SK-N-SH (cell line): ENCODE results near the gene PEX26. TPM values are rescaled to one million over a fixed set of nuclear protein-coding genes. Genes with fewer than 3 reads are reported as not detected.

Experiments used
- CTCF ChIA-PET: fragments of 300-600, 350-600 bp; formaldehyde crosslinking; extraction: SDS; loops from one replicate; lab custom pipeline; 2021; lab: Yijun Ruan, JAX
- POLR2A ChIA-PET: fragments of 350-600 bp; sonication (Branson Sonifier 250); formaldehyde crosslinking; extraction: SDS; loops from one replicate; lab custom pipeline; 2020; ENCODE audit warnings: antibody characterized with exemption, inconsistent platforms; lab: Yijun Ruan, JAX
- DNase-seq: peaks from one replicate; pipeline ENCODE4 v3.0.0; 2012
- H2AFZ ChIP-seq: fragments of 200-600 bp; sonication (generic); 2 replicates; pipeline ENCODE4 v1.8.1; 2016; ENCODE audit warnings: antibody characterized with exemption, mild to moderate bottlenecking, low read depth
- H3F3A ChIP-seq: fragments of 200-600 bp; sonication (generic); replicated peaks from 2 replicates; pipeline ENCODE3; 2016; ENCODE audit warnings: antibody characterized with exemption, mild to moderate bottlenecking; ENCODE audit not compliant: insufficient read depth
- H3K27ac ChIP-seq, 2 experiments: fragments of 200-500 bp in 1 of 2; fragments of 200-600 bp in 1 of 2; sonication (Bioruptor generic) in 1 of 2; sonication (generic), shearing (Covaris generic) in 1 of 2; 2 replicates each; pipeline versions ENCODE4 v1.5.1 to v1.6.1; 2014 to 2016; ENCODE audit warnings: low read depth in 2 of 2, inconsistent platforms in 1 of 2, low read length in 1 of 2, mild to moderate bottlenecking in 1 of 2, mixed read lengths in 1 of 2
- H3K27me3 ChIP-seq: fragments of 200-600 bp; sonication (generic), shearing (Covaris generic); 2 replicates; pipeline ENCODE4 v1.6.1; 2016; ENCODE audit warnings: mixed run types; ENCODE audit not compliant: insufficient read depth
- H3K36me3 ChIP-seq, 2 experiments: fragments of 200-500 bp in 1 of 2; fragments of 200-600 bp in 1 of 2; sonication (Bioruptor generic) in 1 of 2; sonication (generic) in 1 of 2; replicated peaks in 1 of 2; 2 replicates each; pipeline versions ENCODE3 to v1.5.1; 2014 to 2016; ENCODE audit warnings: low read length in 1 of 2, mild to moderate bottlenecking in 1 of 2; ENCODE audit not compliant: insufficient read depth in 2 of 2, control insufficient read depth in 1 of 2
- H3K4me1 ChIP-seq, 2 experiments: fragments of 200-500 bp in 1 of 2; fragments of 200-600 bp in 1 of 2; sonication (Bioruptor generic) in 1 of 2; sonication (generic), shearing (Covaris generic) in 1 of 2; 2 replicates each; pipeline versions ENCODE4 v1.5.1 to v1.6.1; 2014 to 2016; ENCODE audit warnings: low read depth in 1 of 2, low read length in 1 of 2, mixed run types in 1 of 2; ENCODE audit not compliant: insufficient read depth in 2 of 2, control insufficient read depth in 1 of 2
- H3K4me2 ChIP-seq: fragments of 200-600 bp; sonication (generic), shearing (Covaris generic); 2 replicates; pipeline ENCODE4 v1.6.1; 2017; ENCODE audit warnings: mixed run types
- H3K4me3 ChIP-seq, 2 experiments: fragments of 200-500 bp in 1 of 2; fragments of 200-600 bp in 1 of 2; sonication (Bioruptor generic) in 1 of 2; sonication (generic), shearing (Covaris generic) in 1 of 2; 2 replicates each; pipeline versions ENCODE4 v1.5.1 to v1.8.1; 2014 to 2016; ENCODE audit warnings: low read depth in 2 of 2, inconsistent platforms in 1 of 2, low read length in 1 of 2, mild to moderate bottlenecking in 1 of 2, mixed read lengths in 1 of 2, moderate library complexity in 1 of 2
- H3K79me2 ChIP-seq: fragments of 200-600 bp; sonication (generic); 2 replicates; pipeline ENCODE4 v1.8.1; 2017; ENCODE audit warnings: mild to moderate bottlenecking; ENCODE audit not compliant: insufficient read depth
- H3K9ac ChIP-seq: fragments of 200-600 bp; sonication (generic); 2 replicates; pipeline ENCODE4 v1.6.1; 2017; ENCODE audit warnings: mixed run types
- H3K9me2 ChIP-seq: fragments of 200-600 bp; sonication (generic); 2 replicates; pipeline ENCODE4 v1.6.1; 2017; ENCODE audit warnings: mixed run types
- H3K9me3 ChIP-seq: fragments of 200-600 bp; sonication (generic); 2 replicates; pipeline ENCODE4 v1.6.1; 2017; ENCODE audit warnings: mixed run types, mild to moderate bottlenecking, moderate library complexity
- H4K20me1 ChIP-seq: fragments of 200-600 bp; sonication (generic); 2 replicates; pipeline ENCODE4 v1.6.1; 2017; ENCODE audit warnings: mild to moderate bottlenecking, mixed run types; ENCODE audit not compliant: insufficient read depth
- ELF1 ChIP-seq: IDR thresholded peaks from 2 replicates; pipeline ENCODE4 v1.4.0; 2012
- EP300 ChIP-seq, 2 experiments: IDR thresholded peaks; 2 replicates each; pipeline versions ENCODE4 v1.4.0 to v1.6.1; 2012; ENCODE audit warnings: borderline replicate concordance in 1 of 2, low read depth in 1 of 2, low read length in 1 of 2
- EZH2phosphoT487 ChIP-seq: fragments of 200-600 bp; sonication (generic); IDR thresholded peaks from 2 replicates; pipeline ENCODE4 v1.6.1; 2017; ENCODE audit warnings: low read depth, mixed run types, mild to moderate bottlenecking, antibody characterized with exemption, moderate library complexity, borderline replicate concordance
- FOSL2 ChIP-seq: IDR thresholded peaks from 2 replicates; pipeline ENCODE4 v1.4.0; 2012; ENCODE audit warnings: low read depth, mild to moderate bottlenecking, moderate library complexity, borderline replicate concordance
- FOXJ3 ChIP-seq: sonication (generic); formaldehyde crosslinking; IDR thresholded peaks from 2 replicates; pipeline ENCODE4 v1.5.1; 2020; ENCODE audit warnings: mild to moderate bottlenecking, missing genetic modification reagents
- FOXM1 ChIP-seq: IDR thresholded peaks from 2 replicates; pipeline ENCODE4 v1.4.0; 2012; ENCODE audit warnings: low read depth, mild to moderate bottlenecking
- JUND ChIP-seq: IDR thresholded peaks from 2 replicates; pipeline ENCODE4 v1.4.0; 2012
- MXI1 ChIP-seq: IDR thresholded peaks from 2 replicates; pipeline ENCODE4 v1.6.1; 2012; ENCODE audit warnings: mild to moderate bottlenecking, low read depth, low read length, improper control_type of control experiment
- PBX3 ChIP-seq: IDR thresholded peaks from 2 replicates; pipeline ENCODE4; 2012
- POLR2AphosphoS5 ChIP-seq: IDR thresholded peaks from 2 replicates; pipeline ENCODE4 v1.6.1; 2012; ENCODE audit warnings: low read depth, low read length
- RAD21 ChIP-seq: IDR thresholded peaks from 2 replicates; pipeline ENCODE4 v1.6.1; 2012; ENCODE audit warnings: mild to moderate bottlenecking, low read length
- RFX5 ChIP-seq: IDR thresholded peaks from 2 replicates; pipeline ENCODE4 v1.6.1; 2012; ENCODE audit warnings: mild to moderate bottlenecking, improper control_type of control experiment, low read length
- TAF1 ChIP-seq: IDR thresholded peaks from 2 replicates; pipeline ENCODE4 v1.6.1; 2012; ENCODE audit warnings: low read depth, mild to moderate bottlenecking, low read length, moderate library complexity, borderline replicate concordance
- TCF12 ChIP-seq: IDR thresholded peaks from 2 replicates; pipeline ENCODE4 v1.4.0; 2012
- TEAD4 ChIP-seq: IDR thresholded peaks from 2 replicates; pipeline ENCODE4 v1.4.0; 2012; ENCODE audit warnings: mild to moderate bottlenecking, borderline replicate concordance; ENCODE audit not compliant: insufficient read depth
- YY1 ChIP-seq: IDR thresholded peaks from 2 replicates; pipeline ENCODE4 v1.4.0; 2012; ENCODE audit warnings: low read depth, mild to moderate bottlenecking
- WGBS: methylation state at CpG from one replicate; pipeline ENCODE4 v1.1.6; 2017; ENCODE audit warnings: low lambda C conversion rate; 5-methylcytosine and 5-hydroxymethylcytosine counted together
- polyA plus RNA-seq, 3 experiments: library from polyadenylated mRNA; depleted of rRNA; stranded (reverse); fragments of >200 nt; gene quantifications; 2 replicates each; pipeline ENCODE4 v1.2.3, GENCODE V29; 2012
- TF ChIP-seq, protein P1 (sequence below): fragments of 150-350 bp; IDR thresholded peaks from 2 replicates; pipeline ENCODE4 v1.6.1; 2016; ENCODE audit warnings: mild to moderate bottlenecking, low read depth, low read length
- TF ChIP-seq, protein P2 (sequence below): fragments of 200-600 bp; sonication (generic); IDR thresholded peaks from 2 replicates; pipeline ENCODE4 v1.6.1; 2017; ENCODE audit warnings: antibody characterized with exemption, mild to moderate bottlenecking, moderate library complexity
- TF ChIP-seq, protein P3 (sequence below): fragments of 150-350 bp; IDR thresholded peaks from 2 replicates; pipeline ENCODE4 v1.6.1; 2017; ENCODE audit warnings: antibody characterized with exemption, low read length, low read depth, borderline replicate concordance

Gene PEX26
- polyA plus RNA-seq, 1 of the 3 experiments (the other 2 are of a cell fraction) = 13.0 TPM

DNA sequence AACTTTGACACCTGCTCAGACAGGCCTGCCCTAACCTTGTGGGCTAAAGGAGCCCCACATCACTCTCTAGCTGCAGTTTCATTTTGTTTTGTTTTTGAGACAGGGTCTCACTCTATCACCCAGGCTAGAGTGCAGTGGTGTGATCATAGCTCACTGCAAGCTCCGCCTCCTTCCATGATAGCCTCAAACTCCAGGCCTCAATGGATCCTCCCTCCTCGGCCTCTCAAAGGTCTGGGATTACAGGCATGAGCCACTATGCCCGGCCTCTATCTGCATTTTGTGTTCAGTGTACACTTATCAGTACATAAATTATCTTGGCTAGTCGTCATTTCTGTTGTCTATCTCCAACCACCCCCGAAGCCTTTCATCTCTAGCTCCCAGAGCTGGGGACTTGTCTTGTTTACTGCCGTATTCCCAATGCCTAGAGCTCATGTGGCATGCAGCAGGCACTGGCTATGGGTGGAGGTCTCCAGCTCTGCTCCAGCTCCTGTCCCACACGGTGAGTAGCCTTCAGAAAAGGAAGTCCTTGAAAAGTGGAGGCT is 22.1 kb upstream of the PEX26 start:
- no peaks in the 10 kb centered on the region for H3K27me3 ChIP-seq
- WGBS = 72% methylated on average over 7 of the region's 7 CpGs
- H3K9me2 ChIP-seq = no peaks in the 10 kb centered on the region
- ChIA-PET CTCF (interaction anchor here (0.9 to 2.9 kb wide), 5 partner anchors 14 to 227 kb away, joined by 3 to 24 read pairs (median 3); no protein-coding TSS in a partner anchor), POLR2A (interaction anchor here (0.6 kb wide), 1 partner anchor 195 kb away, joined by 4 read pairs; no protein-coding TSS in a partner anchor)
- H3K27ac ChIP-seq = peak overlapping the region; percentile 88 to 92
- no peaks in the 10 kb centered on the region for H4K20me1 ChIP-seq
- DNase-seq = no peak
- no peaks in the 10 kb centered on the region for H3K36me3 ChIP-seq
- peaks cover 15 to 21% of the 10 kb centered on the region in 2 experiments; a peak in 3 of 4 replicates for H3K4me1 ChIP-seq
- TF ChIP-seq EP300 (IDR thresholded peaks at IDR 0.05; ENCODE audit: borderline replicate concordance in 1 of 2, low read depth in 1 of 2, low read length in 1 of 2) (no peak), TCF12 (no peak), YY1 (no peak), JUND (no peak), MXI1 (no peak), ELF1 (no peak), PBX3 (no peak), TEAD4 (no peak), FOXJ3 (no peak), FOXM1 (no peak), TAF1 (no peak), FOSL2 (no peak), POLR2AphosphoS5 (no peak), RFX5 (no peak), EZH2phosphoT487 (no peak), RAD21 (no peak)
- TF ChIP-seq, protein P1, sequence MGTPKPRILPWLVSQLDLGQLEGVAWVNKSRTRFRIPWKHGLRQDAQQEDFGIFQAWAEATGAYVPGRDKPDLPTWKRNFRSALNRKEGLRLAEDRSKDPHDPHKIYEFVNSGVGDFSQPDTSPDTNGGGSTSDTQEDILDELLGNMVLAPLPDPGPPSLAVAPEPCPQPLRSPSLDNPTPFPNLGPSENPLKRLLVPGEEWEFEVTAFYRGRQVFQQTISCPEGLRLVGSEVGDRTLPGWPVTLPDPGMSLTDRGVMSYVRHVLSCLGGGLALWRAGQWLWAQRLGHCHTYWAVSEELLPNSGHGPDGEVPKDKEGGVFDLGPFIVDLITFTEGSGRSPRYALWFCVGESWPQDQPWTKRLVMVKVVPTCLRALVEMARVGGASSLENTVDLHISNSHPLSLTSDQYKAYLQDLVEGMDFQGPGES = no peak
- TF ChIP-seq, protein P2, sequence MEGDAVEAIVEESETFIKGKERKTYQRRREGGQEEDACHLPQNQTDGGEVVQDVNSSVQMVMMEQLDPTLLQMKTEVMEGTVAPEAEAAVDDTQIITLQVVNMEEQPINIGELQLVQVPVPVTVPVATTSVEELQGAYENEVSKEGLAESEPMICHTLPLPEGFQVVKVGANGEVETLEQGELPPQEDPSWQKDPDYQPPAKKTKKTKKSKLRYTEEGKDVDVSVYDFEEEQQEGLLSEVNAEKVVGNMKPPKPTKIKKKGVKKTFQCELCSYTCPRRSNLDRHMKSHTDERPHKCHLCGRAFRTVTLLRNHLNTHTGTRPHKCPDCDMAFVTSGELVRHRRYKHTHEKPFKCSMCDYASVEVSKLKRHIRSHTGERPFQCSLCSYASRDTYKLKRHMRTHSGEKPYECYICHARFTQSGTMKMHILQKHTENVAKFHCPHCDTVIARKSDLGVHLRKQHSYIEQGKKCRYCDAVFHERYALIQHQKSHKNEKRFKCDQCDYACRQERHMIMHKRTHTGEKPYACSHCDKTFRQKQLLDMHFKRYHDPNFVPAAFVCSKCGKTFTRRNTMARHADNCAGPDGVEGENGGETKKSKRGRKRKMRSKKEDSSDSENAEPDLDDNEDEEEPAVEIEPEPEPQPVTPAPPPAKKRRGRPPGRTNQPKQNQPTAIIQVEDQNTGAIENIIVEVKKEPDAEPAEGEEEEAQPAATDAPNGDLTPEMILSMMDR = no peak
- TF ChIP-seq, protein P3, sequence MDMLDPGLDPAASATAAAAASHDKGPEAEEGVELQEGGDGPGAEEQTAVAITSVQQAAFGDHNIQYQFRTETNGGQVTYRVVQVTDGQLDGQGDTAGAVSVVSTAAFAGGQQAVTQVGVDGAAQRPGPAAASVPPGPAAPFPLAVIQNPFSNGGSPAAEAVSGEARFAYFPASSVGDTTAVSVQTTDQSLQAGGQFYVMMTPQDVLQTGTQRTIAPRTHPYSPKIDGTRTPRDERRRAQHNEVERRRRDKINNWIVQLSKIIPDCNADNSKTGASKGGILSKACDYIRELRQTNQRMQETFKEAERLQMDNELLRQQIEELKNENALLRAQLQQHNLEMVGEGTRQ = no peak
- TF ChIP-seq, all 33 proteins: peak for 0
- Histone ChIP-seq H3K9me3 (no peaks in the 10 kb centered on the region), H3K9ac (peak overlapping the region; percentile 28; the same call in 1 of the 2 replicates), H3K4me3 (no peak overlapping the region), H3K79me2 (no peaks in the 10 kb centered on the region), H3K4me2 (peak overlapping the region; percentile 70; the same call in 1 of the 2 replicates), H3F3A (peaks cover 15% of the 10 kb centered on the region), H2AFZ (peak overlapping the region; percentile 55; the same call in 1 of the 2 replicates)
